AG08395 (cell line): Measurements from ENCODE around the gene CLDN20.
A peak's percentile ranks its signal among the peaks of the same experiment; 100 is the strongest.

Experiments
- DNase-seq: peaks from one replicate; pipeline ENCODE4 v3.0.0; 2012; ENCODE audit warnings: mixed read lengths, low spot score

Gene CLDN20

DNA sequence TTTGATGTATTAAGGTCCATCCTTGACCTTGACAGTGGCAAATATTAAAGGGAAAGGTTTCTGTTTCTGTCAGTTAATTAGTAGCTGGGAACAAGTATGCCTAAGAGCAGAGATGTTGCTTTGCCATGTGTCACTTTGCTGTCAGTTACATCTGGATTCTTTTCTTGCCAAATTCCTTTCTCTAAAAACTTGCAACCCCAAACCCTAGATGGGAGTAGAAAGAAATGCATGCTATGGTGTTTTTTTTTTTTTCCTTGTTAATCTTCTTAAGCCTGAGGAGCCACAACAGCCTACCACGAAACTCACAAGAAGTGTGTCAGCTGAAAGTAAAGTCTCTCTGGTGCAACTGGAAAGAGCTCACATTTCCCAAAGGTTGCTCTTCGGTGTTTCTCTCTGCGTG is 18.0 kb upstream of the CLDN20 start:
- DNase-seq, result peak; percentile 15

- no peak for DNase-seq
These were observed 17.0 kb upstream of the CLDN20 start for GRCh38 chr6:155246825-155247224.

GRCh38 chr6:155247618-155248007 is 16.2 kb upstream of the CLDN20 start:
- DNase-seq, result peak; percentile 67

DNA sequence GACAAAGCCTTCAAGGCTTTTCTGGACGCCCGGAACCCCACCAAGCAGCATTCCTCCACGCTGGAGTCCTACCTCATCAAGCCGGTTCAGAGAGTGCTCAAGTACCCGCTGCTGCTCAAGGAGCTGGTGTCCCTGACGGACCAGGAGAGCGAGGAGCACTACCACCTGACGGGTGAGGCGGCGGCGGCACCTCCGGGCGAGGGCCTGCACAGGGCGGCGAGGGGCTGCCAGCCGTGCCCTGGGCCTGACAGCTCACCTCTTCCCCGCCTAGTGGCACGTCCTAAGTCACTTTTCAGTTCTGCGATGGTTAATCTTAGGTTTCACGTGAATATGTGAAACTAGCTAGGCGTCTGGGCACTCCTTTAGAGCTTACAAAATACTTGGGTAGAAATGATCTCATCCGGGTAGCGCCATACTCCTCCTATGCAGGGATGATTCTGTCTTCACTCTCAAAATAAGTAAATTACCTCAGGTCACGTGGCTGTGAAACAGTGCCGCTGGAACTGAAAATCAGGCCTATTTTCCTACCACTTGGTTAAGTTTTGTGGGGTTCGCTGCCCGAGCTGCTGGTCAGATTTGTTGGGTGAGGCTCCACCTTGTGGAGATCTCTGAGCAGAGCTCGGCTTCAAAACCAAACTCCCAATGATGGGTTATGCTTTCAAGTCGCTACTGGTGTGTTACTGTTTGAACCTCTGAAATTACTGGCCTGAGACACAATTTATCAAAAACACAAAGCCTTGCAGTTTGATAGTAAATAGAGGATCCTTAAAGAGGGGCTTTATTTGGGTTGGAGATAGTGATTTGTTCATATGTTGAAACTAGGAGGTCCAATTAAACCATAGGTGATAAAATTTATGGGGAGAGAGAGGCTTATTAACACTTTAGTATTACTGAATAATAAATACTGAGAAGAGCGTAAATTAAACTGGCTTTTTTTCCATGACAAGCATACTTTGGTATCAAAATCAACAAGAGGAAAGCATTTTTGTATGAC is 15.5 kb upstream of the CLDN20 start:
- peak; percentile 77 for DNase-seq

- DNase-seq, result no peak
These were observed 13.0 kb upstream of the CLDN20 start for GRCh38 chr6:155250701-155251381.

- DNase-seq, result no peak
These were observed 11.2 kb upstream of the CLDN20 start for GRCh38 chr6:155252581-155252980.

GRCh38 chr6:155253337-155253736 is 10.5 kb upstream of the CLDN20 start:
- no peak for DNase-seq

GRCh38 chr6:155254139-155254538 is 9.7 kb upstream of the CLDN20 start:
- no peak for DNase-seq

- no peak for DNase-seq
These were observed 7.6 kb upstream of the CLDN20 start for GRCh38 chr6:155256122-155256795.

- DNase-seq, result no peak
These were observed 6.0 kb upstream of the CLDN20 start for GRCh38 chr6:155257796-155258195.

- no peak for DNase-seq
These were observed 4.6 kb upstream of the CLDN20 start for GRCh38 chr6:155259204-155259603.

DNA sequence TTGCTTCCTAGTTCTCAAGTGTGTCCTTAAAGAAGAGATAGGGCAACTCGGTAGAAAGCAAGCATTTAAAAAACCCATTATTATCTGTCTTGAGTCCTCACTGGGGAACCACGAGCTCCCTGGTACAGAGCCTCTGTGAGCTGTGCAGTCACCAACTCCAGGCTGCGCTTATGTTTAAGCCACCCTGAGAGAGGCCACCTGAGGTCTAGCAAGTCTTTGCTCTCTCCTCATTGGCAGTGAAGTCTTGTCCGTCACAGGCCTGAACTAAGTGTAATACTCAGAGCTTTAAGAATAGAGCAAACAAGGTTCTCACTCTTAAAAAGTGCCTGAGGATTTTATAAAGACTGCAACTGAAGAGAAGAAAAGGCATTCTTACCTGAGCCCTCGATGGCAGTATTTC is 3.9 kb upstream of the CLDN20 start:
- DNase-seq, result no peak

GRCh38 chr6:155260686-155261085 is 3.1 kb upstream of the CLDN20 start:
- no peak for DNase-seq

- DNase-seq, result no peak
These were observed 2.5 kb upstream of the CLDN20 start for GRCh38 chr6:155261111-155261900.

DNA sequence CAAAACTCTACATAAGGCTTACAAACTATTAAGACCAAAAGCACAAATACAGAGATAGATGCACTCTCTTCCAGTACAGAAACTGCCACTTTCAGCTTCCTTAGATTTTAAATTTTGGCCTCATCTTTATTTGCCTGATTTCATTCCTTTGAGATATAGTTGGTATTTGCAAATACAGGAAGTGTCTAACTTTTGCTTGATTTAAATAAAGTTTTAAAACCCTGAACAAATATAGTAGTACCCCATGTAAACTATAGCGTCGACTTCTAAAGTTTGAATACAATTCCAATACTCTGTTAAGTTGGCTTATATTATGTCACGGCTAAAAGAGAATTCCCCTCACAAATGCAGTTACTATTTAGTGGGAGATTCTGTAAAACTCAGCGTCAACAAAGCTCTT is 1.2 kb upstream of the CLDN20 start:
- no peak for DNase-seq

DNA sequence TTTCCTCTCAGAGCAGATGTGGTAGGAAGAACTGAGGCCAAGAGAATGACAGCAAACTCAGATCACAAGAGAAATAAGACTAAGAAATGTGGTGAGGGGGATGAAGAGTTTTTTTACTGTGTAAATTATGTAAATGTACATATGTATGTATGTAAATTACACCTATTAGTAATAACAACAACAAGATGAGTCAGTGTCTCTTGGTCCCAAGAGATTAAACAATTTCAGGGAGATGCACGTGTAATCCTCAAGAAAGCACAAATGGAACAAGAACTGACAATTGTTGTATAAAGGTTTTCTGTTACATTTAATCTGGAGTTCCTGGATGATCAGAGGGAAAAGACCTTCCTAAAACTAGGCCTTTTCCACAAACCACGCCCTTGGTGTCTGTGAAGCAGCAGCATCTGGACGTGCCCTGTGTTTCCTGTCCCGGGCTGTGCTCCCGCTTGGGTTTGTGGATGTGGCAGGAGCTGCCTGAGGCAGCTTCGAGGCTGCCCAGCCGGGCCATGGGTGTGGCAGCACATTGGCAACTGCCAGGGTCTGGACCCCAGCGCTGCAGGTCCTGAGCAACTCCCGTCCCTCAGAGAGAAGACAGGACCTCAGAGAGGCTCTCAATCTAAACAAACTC is 994 bp downstream of the CLDN20 start:
- peak; percentile 48 for DNase-seq

GRCh38 chr6:155265843-155266535 is 2.2 kb downstream of the CLDN20 start:
- DNase-seq, result no peak

DNA sequence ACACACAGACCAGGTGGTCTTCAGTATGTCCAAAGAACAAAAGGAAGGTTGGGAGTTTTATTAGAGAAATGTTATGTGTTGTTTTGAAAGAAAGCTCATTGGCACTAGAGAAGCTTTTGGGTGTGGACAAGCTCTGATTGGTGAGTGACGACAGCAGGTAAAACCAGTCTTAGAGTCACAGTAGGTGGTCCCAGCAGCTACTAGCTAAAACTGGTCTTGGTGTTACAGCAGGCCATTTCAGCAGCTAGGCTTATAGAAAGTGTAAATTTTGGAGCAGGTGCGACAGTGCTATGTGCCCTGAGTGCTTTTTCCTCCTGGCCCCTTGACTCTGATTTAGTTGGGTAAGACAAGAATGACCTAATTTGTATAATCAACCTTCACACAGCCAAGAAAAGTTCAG is 3.6 kb downstream of the CLDN20 start:
- DNase-seq, result no peak

GRCh38 chr6:155268088-155268867 is 4.5 kb downstream of the CLDN20 start:
- peak; percentile 21 for DNase-seq

GRCh38 chr6:155269765-155270164 is 6.0 kb downstream of the CLDN20 start:
- DNase-seq, result no peak
